Testis (tissue), 3 donors: ENCODE measurements around the gene EZR. TPM values are rescaled to one million over a fixed set of nuclear protein-coding genes. Genes with fewer than 3 reads are reported as not detected.

Source experiments
- DNase-seq: peaks from one replicate; pipeline ENCODE4 v3.0.0-alpha.2; 2019
- H3K27ac ChIP-seq, 2 donors: fragments of 200-600 bp; sonication (generic); one replicate each; pipeline ENCODE4 v1.5.1; 2019
- H3K27me3 ChIP-seq: fragments of 200-600 bp; sonication (generic); one replicate; pipeline ENCODE4 v1.5.1; 2019
- H3K36me3 ChIP-seq: fragments of 200-600 bp; sonication (generic); one replicate; pipeline ENCODE4 v1.5.1; 2017; ENCODE audit warnings: low read depth; ENCODE audit errors: missing control alignments
- H3K4me1 ChIP-seq: fragments of 200-600 bp; sonication (generic); one replicate; pipeline ENCODE4 v1.5.1; 2019
- H3K4me3 ChIP-seq, 2 donors: fragments of 200-600 bp; sonication (generic); one replicate each; pipeline ENCODE4 v1.5.1; 2017 to 2019
- H3K9me3 ChIP-seq: fragments of 200-600 bp; sonication (generic); one replicate; pipeline ENCODE4 v1.5.1; 2017
- CTCF ChIP-seq, 3 experiments: fragments of 450-650 bp in 2 of 3; fragments of 200-600 bp in 1 of 3; sonication (generic) in 1 of 3; IDR thresholded peaks; one replicate each; pipeline ENCODE4 v1.5.1; 2016 to 2019; ENCODE audit warnings: antibody characterized with exemption in 3 of 3, mild to moderate bottlenecking in 2 of 3, moderate library complexity in 1 of 3
- POLR2A ChIP-seq: fragments of 450-650 bp; IDR thresholded peaks from one replicate; pipeline ENCODE4 v1.6.1; 2017; ENCODE audit warnings: antibody characterized with exemption, mild to moderate bottlenecking, moderate library complexity
- WGBS, 2 donors: methylation state at CpG; one replicate each; pipeline ENCODE4 v1.1.5; 2018; 5-methylcytosine and 5-hydroxymethylcytosine counted together
- intact Hi-C: fragments of 100-400 bp; cut with DNase I; formaldehyde crosslinking; loops from one replicate; pipeline ENCODE4 v1.15.1; 2023; ENCODE audit warnings: low total_unique reads
- polyA plus RNA-seq: library from polyadenylated mRNA; stranded (reverse); fragments of 350-450 nt; fragmentation: Illumina TruSeq; extraction: RNeasy Lipid Tissue Mini Kit (QIAGEN cat#74804); gene quantifications from one replicate; pipeline ENCODE4 v1.2.3, GENCODE V29; 2014; ENCODE audit warnings: low read depth, low replicate concordance; ENCODE audit not compliant: insufficient read depth
- total RNA-seq, 2 donors: library from RNA; depleted of rRNA; stranded (reverse); fragments of >200 nt; gene quantifications; one replicate each; pipeline ENCODE4 v1.2.3, GENCODE V29; 2016

Gene EZR
- total and polyA plus RNA-seq, 3 donors from 2014 or later = 129 to 199 (median 164) TPM

- 79 to 88% methylated on average over 15 to 17 of the region's 17 CpGs for WGBS, 2 donors
- TF ChIP-seq POLR2A (no peak), CTCF (IDR thresholded peaks at IDR 0.05) (no peak)
These were observed 58.4 kb downstream of the EZR start for GRCh38 chr6:158760618-158761250.

GRCh38 chr6:158759966-158760617, 59.1 kb downstream of the EZR start:
- no peaks in the 10 kb centered on the region for H3K9me3 ChIP-seq
- no peaks in the 10 kb centered on the region for H3K36me3 ChIP-seq
- H3K27ac ChIP-seq = no peak overlapping the region
- H3K4me1 ChIP-seq = peaks cover 5% of the 10 kb centered on the region
- no peaks in the 10 kb centered on the region for H3K27me3 ChIP-seq
- no peak for TF ChIP-seq CTCF (IDR thresholded peaks at IDR 0.05)
- TF ChIP-seq POLR2A = no peak
- DNase-seq = no peak
- intact Hi-C loops = no loop called here
- 79 to 80% methylated on average over 7 of the region's 7 CpGs for WGBS, 2 donors
- no peak overlapping the region for H3K4me3 ChIP-seq

More at GRCh38 chr6:158760618-158761250, 58.4 kb downstream of the EZR start:
- intact Hi-C loops = no loop called here
- Histone ChIP-seq H3K27me3 (no peaks in the 10 kb centered on the region), H3K9me3 (no peaks in the 10 kb centered on the region), H3K4me3 (no peak overlapping the region), H3K36me3 (no peaks in the 10 kb centered on the region), H3K4me1 (peaks cover 9% of the 10 kb centered on the region), H3K27ac (no peak overlapping the region)
- DNase-seq = no peak

GRCh38 chr6:158758941-158759479, 60.2 kb downstream of the EZR start:
- no peaks in the 10 kb centered on the region for H3K27me3 ChIP-seq
- DNase-seq = no peak
- 79 to 89% methylated on average over 7 to 18 of the region's 18 CpGs for WGBS, 2 donors
- H3K27ac ChIP-seq = no peak overlapping the region
- intact Hi-C loops = no loop called here
- H3K4me1 ChIP-seq = peaks cover 4% of the 10 kb centered on the region
- H3K9me3 ChIP-seq = no peaks in the 10 kb centered on the region
- no peaks in the 10 kb centered on the region for H3K36me3 ChIP-seq
- no peak for TF ChIP-seq POLR2A
- no peak for TF ChIP-seq CTCF (IDR thresholded peaks at IDR 0.05)
- H3K4me3 ChIP-seq = no peak overlapping the region

DNA sequence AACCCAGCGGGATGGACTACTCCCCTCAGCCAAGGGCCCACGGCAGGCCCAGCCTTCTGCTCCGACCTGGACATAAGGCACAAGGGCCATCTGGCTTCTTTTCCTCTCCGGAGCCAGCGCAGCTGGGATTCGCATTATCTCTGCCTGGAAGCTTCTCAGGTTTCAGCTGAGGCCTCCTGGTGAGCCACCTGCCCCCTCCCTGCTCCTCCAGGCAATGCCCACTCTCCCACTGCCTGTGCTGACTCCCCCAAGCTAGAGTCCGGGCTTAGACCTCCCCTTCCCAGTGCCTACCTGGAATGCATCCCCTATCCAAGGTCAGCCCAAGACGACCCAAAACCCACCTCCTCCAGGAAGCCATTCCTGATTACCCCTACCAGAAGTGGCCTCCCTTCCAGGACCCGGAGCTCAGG, 60.7 kb downstream of the EZR start:
- Histone ChIP-seq H3K27ac (no peak overlapping the region), H3K36me3 (no peaks in the 10 kb centered on the region), H3K27me3 (no peaks in the 10 kb centered on the region), H3K4me1 (no peaks in the 10 kb centered on the region), H3K4me3 (no peak overlapping the region), H3K9me3 (no peaks in the 10 kb centered on the region)
- WGBS, 2 donors = 53 to 60% methylated on average over 8 to 9 of the region's 9 CpGs
- TF ChIP-seq POLR2A = no peak
- TF ChIP-seq CTCF (IDR thresholded peaks at IDR 0.05) = no peak
- intact Hi-C loops = no loop called here
- DNase-seq = no peak
